ENCODE results near the gene TNRC18. TPM values are rescaled to one million over a fixed set of nuclear protein-coding genes. Genes with fewer than 3 reads are reported as not detected.
"Not testable (repeated sequence)": the region's sequence is repeated elsewhere in the genome, so short reads cannot be mapped to it uniquely, and the experiment has no call there.

The TNRC18 gene, protein sequence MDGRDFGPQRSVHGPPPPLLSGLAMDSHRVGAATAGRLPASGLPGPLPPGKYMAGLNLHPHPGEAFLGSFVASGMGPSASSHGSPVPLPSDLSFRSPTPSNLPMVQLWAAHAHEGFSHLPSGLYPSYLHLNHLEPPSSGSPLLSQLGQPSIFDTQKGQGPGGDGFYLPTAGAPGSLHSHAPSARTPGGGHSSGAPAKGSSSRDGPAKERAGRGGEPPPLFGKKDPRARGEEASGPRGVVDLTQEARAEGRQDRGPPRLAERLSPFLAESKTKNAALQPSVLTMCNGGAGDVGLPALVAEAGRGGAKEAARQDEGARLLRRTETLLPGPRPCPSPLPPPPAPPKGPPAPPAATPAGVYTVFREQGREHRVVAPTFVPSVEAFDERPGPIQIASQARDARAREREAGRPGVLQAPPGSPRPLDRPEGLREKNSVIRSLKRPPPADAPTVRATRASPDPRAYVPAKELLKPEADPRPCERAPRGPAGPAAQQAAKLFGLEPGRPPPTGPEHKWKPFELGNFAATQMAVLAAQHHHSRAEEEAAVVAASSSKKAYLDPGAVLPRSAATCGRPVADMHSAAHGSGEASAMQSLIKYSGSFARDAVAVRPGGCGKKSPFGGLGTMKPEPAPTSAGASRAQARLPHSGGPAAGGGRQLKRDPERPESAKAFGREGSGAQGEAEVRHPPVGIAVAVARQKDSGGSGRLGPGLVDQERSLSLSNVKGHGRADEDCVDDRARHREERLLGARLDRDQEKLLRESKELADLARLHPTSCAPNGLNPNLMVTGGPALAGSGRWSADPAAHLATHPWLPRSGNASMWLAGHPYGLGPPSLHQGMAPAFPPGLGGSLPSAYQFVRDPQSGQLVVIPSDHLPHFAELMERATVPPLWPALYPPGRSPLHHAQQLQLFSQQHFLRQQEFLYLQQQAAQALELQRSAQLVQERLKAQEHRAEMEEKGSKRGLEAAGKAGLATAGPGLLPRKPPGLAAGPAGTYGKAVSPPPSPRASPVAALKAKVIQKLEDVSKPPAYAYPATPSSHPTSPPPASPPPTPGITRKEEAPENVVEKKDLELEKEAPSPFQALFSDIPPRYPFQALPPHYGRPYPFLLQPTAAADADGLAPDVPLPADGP (N-terminal part only)
- total RNA-seq = 190 and 197 TPM in 2 replicates
- long read RNA-seq, partial matches to known transcripts = 1 of 2 reads
- long read RNA-seq, other reads (novel, unspliced or antisense) = 1 of 2 reads

DNA sequence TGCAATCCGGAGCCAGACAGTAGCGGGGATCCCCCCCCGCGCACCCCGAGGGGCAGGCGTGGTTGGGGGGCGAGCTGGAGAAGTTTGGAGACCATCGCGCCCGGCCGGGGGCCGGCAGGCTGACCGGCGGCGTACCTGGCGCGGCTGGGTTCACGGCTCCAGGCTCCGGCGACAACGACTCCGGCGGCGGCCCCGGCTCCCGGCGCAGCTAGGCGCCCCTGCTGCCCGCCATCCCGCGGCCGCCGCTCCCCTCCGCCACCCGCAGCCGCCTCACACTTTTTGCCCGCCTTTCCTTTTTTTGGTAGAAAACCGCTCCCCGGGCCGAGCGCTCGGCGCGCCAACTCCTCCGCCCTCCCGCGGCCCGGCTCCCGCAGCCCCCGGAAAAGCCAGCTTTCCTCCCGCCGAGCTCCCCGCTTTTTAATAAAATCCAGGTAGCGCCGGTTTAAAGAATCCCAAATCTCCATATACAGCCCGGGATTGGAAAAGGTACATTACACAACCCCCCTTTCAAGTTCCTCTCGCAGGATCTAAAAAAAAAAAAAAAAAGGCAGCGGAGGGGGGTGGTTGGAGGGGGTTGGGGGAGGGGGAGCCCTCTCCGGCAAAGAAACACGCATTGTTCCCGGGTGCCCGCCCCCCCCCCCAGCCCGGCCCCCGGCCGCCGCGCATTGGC is at the start of gene TNRC18:
TSS of gene TNRC18 (minus strand) at position 529 of the 670 bp plus-strand sequence. CDS start 2,588 bp downstream, outside the sequence.
- TF ChIP-seq, protein P1, sequence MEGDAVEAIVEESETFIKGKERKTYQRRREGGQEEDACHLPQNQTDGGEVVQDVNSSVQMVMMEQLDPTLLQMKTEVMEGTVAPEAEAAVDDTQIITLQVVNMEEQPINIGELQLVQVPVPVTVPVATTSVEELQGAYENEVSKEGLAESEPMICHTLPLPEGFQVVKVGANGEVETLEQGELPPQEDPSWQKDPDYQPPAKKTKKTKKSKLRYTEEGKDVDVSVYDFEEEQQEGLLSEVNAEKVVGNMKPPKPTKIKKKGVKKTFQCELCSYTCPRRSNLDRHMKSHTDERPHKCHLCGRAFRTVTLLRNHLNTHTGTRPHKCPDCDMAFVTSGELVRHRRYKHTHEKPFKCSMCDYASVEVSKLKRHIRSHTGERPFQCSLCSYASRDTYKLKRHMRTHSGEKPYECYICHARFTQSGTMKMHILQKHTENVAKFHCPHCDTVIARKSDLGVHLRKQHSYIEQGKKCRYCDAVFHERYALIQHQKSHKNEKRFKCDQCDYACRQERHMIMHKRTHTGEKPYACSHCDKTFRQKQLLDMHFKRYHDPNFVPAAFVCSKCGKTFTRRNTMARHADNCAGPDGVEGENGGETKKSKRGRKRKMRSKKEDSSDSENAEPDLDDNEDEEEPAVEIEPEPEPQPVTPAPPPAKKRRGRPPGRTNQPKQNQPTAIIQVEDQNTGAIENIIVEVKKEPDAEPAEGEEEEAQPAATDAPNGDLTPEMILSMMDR (IDR thresholded peaks at IDR 0.05; ENCODE audit: unreplicated experiment) = no peak
- H3K27me3 Mint-ChIP-seq = no peaks in the 10 kb centered on the region
- peaks cover 7% of the 10 kb centered on the region for H3K4me1 Mint-ChIP-seq (ENCODE audit: low read depth)
- peak within 1 kb of the TSS; percentile 93 for H3K4me3 Mint-ChIP-seq (ENCODE audit: low read depth)
- DNase-seq (ENCODE audit: low spot score, unreplicated experiment) = peak; percentile 34
- H3K36me3 Mint-ChIP-seq (ENCODE audit: insufficient read depth) = peaks cover 2% of the 10 kb centered on the region
- H3K27ac Mint-ChIP-seq = peak within 1 kb of the TSS; percentile 100
- no peaks in the 10 kb centered on the region for H3K9me3 Mint-ChIP-seq (ENCODE audit: low read depth)

DNA sequence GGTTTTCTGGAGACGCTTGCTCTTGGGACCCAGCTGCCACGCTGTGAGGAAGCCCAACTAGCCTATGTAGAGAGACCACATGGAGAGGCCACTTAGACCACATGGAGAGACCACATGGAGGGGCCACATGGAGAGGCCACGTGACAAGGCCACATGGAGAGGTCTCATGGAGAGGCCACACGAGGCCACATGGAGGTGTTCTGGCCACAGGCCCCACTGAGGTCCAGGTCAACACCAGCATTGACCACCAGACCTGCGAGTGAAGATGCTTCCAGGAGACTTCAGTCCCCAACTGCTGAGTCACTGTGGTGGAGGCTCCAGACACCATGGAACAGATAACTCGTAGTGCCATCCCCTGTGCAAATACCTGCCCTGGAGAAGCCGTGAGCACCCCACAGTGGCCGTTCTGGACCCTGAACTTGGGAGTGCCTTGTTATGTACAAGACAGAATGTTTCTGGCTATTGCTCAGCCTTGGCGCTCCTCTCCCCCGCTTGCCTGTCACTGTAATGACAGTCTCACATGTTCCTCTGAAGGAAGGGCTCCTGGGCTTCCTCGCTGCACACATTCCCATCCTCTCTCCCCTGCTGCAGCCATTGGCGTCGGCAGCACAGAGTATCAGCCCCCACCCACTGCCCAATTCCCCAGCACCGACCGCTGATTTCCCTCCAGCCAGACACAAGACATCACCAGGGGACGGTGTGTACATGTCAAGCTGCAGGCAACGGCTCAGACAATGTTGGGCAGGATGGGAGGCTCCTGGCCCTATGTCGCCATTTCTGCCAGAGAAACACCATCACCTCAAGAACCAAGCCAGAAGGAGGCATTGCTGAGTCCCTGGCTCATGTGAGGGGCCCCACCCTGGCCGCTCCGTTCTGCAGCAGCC is 49.0 kb upstream of the TNRC18 start:
- DNase-seq (ENCODE audit: low spot score, unreplicated experiment) = no peak
- Mint-ChIP-seq H3K36me3 (ENCODE audit: insufficient read depth) (peaks cover 4% of the 10 kb centered on the region), H3K27me3 (peaks cover 12% of the 10 kb centered on the region), H3K4me1 (ENCODE audit: low read depth) (no peaks in the 10 kb centered on the region), H3K27ac (no peak overlapping the region), H3K9me3 (ENCODE audit: low read depth) (no peaks in the 10 kb centered on the region), H3K4me3 (ENCODE audit: low read depth) (no peak overlapping the region)
- TF ChIP-seq, protein P1 (IDR thresholded peaks at IDR 0.05; ENCODE audit: unreplicated experiment) = no peak

DNA sequence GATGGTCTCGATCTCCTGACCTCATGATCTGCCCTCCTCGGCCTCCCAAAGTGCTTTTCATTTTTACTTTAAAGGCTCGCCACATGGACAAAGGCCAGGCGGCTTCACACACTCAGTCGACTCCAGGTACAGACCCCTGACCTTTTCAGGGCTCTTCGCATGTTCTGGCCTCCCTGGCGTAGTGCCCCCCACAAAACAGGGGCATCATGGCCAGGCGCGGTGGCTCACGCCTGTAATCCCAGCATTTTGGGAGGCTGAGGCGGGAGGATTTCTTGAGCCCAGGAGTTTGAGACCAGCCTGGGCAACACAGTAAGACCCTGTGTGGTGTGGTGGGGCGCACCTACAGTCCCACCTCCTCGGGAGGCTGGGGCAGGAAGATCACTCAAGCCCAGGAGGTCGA is 48.0 kb upstream of the TNRC18 start:
- H3K27me3 Mint-ChIP-seq = peaks cover 12% of the 10 kb centered on the region
- H3K9me3 Mint-ChIP-seq (ENCODE audit: low read depth); H3K4me1 Mint-ChIP-seq (ENCODE audit: low read depth); DNase-seq (ENCODE audit: low spot score, unreplicated experiment); H3K4me3 Mint-ChIP-seq (ENCODE audit: low read depth); H3K36me3 Mint-ChIP-seq (ENCODE audit: insufficient read depth); H3K27ac Mint-ChIP-seq: not testable (repeated sequence)

DNA sequence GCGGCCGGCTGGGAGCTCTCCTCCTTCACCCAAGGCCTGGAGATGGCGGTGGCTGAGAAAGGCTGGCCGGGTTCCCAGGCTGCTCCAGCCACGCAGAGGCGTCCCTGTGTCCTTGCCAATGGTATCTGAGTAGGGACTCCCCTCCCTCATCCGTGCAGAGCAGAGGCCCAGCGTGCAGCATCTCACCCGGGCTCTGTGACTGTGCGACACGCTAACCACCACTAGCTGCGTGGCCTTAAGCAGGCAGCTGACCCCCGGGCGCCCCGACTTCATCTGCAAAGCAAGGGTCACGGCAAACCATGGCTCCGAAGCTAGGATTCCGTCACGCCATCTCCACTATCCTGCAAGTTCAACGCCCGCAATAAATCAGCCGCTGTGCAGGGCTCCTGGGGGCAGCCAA is 47.2 kb upstream of the TNRC18 start:
- TF ChIP-seq, protein P1 (IDR thresholded peaks at IDR 0.05; ENCODE audit: unreplicated experiment) = no peak
- peaks cover 15% of the 10 kb centered on the region for H3K27me3 Mint-ChIP-seq
- no peaks in the 10 kb centered on the region for H3K4me1 Mint-ChIP-seq (ENCODE audit: low read depth)
- no peak for DNase-seq (ENCODE audit: low spot score, unreplicated experiment)
- no peak overlapping the region for H3K27ac Mint-ChIP-seq
- H3K9me3 Mint-ChIP-seq (ENCODE audit: low read depth) = no peaks in the 10 kb centered on the region
- no peak overlapping the region for H3K4me3 Mint-ChIP-seq (ENCODE audit: low read depth)
- H3K36me3 Mint-ChIP-seq (ENCODE audit: insufficient read depth) = peaks cover 4% of the 10 kb centered on the region

DNA sequence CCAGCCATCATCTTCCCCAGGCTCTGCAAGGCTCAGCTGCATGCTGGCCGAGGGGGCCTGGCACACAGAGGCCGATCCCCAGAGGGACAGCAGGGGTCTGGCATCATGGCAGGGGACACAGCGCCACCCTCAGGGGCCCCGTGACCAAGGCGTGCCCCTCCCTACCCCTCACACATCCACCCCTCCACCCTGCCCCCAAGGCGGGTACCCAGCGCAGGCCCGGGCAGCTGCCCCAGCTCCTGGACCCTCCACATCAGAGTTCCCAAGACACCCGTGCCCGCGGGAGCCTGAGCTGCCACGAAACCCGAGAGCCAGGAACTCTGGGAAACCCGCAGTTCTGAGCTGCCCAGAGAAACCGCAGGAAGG is 46.5 kb upstream of the TNRC18 start:
- Mint-ChIP-seq H3K4me1 (ENCODE audit: low read depth) (no peaks in the 10 kb centered on the region), H3K27ac (no peak overlapping the region), H3K9me3 (ENCODE audit: low read depth) (no peaks in the 10 kb centered on the region), H3K4me3 (ENCODE audit: low read depth) (no peak overlapping the region), H3K27me3 (peaks cover 15% of the 10 kb centered on the region), H3K36me3 (ENCODE audit: insufficient read depth) (peaks cover 4% of the 10 kb centered on the region)
- no peak for DNase-seq (ENCODE audit: low spot score, unreplicated experiment)
- TF ChIP-seq, protein P1 (IDR thresholded peaks at IDR 0.05; ENCODE audit: unreplicated experiment) = no peak
